Panc1 (cell line): ENCODE measurements around the gene ZNF274. TPM values are rescaled to one million over a fixed set of nuclear protein-coding genes. Genes with fewer than 3 reads are reported as not detected.
A peak's percentile ranks its signal among the peaks of the same experiment; 100 is the strongest.

Experiments used
- ATAC-seq: fragments of 200-7000 bp; cut with Tn5 transposase; 2 replicates; pipeline ENCODE4 v1.9.1; 2020; ENCODE audit warnings: mild to moderate bottlenecking, moderate library complexity
- BruUV-seq: library from RNA; stranded (reverse); fragments of 400-500 nt; replicated peaks from 2 replicates; lab custom pipeline; 2021; lab: Mats Ljungman, UMichigan
- CTCF ChIA-PET: fragments of 300-600 bp; sonication (Branson Sonifier 250); formaldehyde crosslinking; loops from one replicate; lab custom pipeline; 2022; ENCODE audit warnings: antibody characterized with exemption; lab: Charles Lee
- POLR2A ChIA-PET: fragments of 300-600 bp; sonication (Branson Sonifier 250); formaldehyde crosslinking; loops from one replicate; lab custom pipeline; 2022; ENCODE audit warnings: antibody characterized with exemption; lab: Charles Lee
- DNase-seq: peaks from one replicate; pipeline ENCODE4 v3.0.0-alpha.2; 2010; ENCODE audit warnings: low read depth, low spot score
- H3K27ac ChIP-seq: 2 replicates; pipeline ENCODE4 v1.5.1; 2011; ENCODE audit warnings: mild to moderate bottlenecking, low read length, inconsistent platforms
- H3K27me3 ChIP-seq: fragments of 200-500 bp; sonication (Bioruptor generic); 2 replicates; pipeline ENCODE4 v1.6.0; 2014; ENCODE audit warnings: low read length, inconsistent platforms; ENCODE audit not compliant: control insufficient read depth, insufficient read depth
- H3K36me3 ChIP-seq: fragments of 200-500 bp; sonication (Bioruptor generic); 2 replicates; pipeline ENCODE4 v1.5.1; 2014; ENCODE audit warnings: inconsistent platforms, mild to moderate bottlenecking, low read length, moderate library complexity; ENCODE audit not compliant: control insufficient read depth, insufficient read depth
- H3K4me1 ChIP-seq: 2 replicates; pipeline ENCODE4 v1.5.1; 2011; ENCODE audit warnings: inconsistent platforms, mild to moderate bottlenecking, low read length, moderate library complexity; ENCODE audit not compliant: control insufficient read depth, insufficient read depth
- H3K4me3 ChIP-seq, 2 experiments: 2 replicates each; pipeline ENCODE4 v1.5.1; 2011 to 2012; ENCODE audit warnings: low read depth in 2 of 2, low read length in 2 of 2, mild to moderate bottlenecking in 2 of 2, inconsistent platforms in 1 of 2, moderate library complexity in 1 of 2
- H3K9me3 ChIP-seq: fragments of 200-500 bp; sonication (Bioruptor generic); 2 replicates; pipeline ENCODE4 v1.5.1; 2014; ENCODE audit warnings: low read depth, mild to moderate bottlenecking, inconsistent platforms, low read length, moderate library complexity; ENCODE audit not compliant: control insufficient read depth, insufficient read depth
- CTCF ChIP-seq: fragments of 450-650 bp; IDR thresholded peaks from 2 replicates; pipeline ENCODE4 v1.5.1; 2017; ENCODE audit warnings: mild to moderate bottlenecking
- POLR2AphosphoS5 ChIP-seq: IDR thresholded peaks from 2 replicates; pipeline ENCODE4 v1.6.1; 2012; ENCODE audit warnings: mild to moderate bottlenecking, low read depth, low read length, moderate library complexity
- REST ChIP-seq, 2 experiments: IDR thresholded peaks; 2 replicates each; pipeline ENCODE4 v1.6.1; 2011 to 2012; ENCODE audit warnings: low read depth in 2 of 2, control low read depth in 1 of 2, low read length in 1 of 2, mild to moderate bottlenecking in 1 of 2, moderate library complexity in 1 of 2; ENCODE audit not compliant: insufficient read depth in 1 of 2
- SIN3A ChIP-seq: IDR thresholded peaks from 2 replicates; pipeline ENCODE4 v1.6.1; 2012; ENCODE audit warnings: low read depth, mild to moderate bottlenecking, low read length, moderate library complexity, borderline replicate concordance; ENCODE audit not compliant: insufficient read depth
- TCF7L2 ChIP-seq: IDR thresholded peaks from 2 replicates; pipeline ENCODE4 v1.6.1; 2011; ENCODE audit warnings: mild to moderate bottlenecking, low read depth, low read length, inconsistent platforms
- in situ Hi-C: cut with HindIII; loops from 2 replicates; pipeline ENCODE4 v1.10.0; 2016; ENCODE audit warnings: low sequenced_read_pairs, low pct_unique_long_range_greater_than_20kb
- intact Hi-C: fragments of 100-400 bp; cut with micrococcal nuclease; formaldehyde crosslinking; loops from one replicate; pipeline ENCODE4 v1.10.0; 2022; ENCODE audit not compliant: unreplicated experiment
- total RNA-seq: library from RNA; stranded (reverse); gene quantifications from one replicate; pipeline ENCODE4 v1.2.1, GENCODE V29; 2021; ENCODE audit not compliant: unreplicated experiment

Gene ZNF274
- total RNA-seq, 1 experiment from 2014 or later = 13.7 TPM

GRCh38 chr19:58262922-58263296 is 80.0 kb downstream of the ZNF274 start:
- BruUV-seq = TSS peak; percentile 63
- ChIA-PET POLR2A (no interaction called here), CTCF (no interaction called here)
- H3K9me3 ChIP-seq = peaks cover 69% of the 10 kb centered on the region
- H3K4me1 ChIP-seq = no peaks in the 10 kb centered on the region
- no peaks in the 10 kb centered on the region for H3K27me3 ChIP-seq
- DNase-seq (no peak), ATAC-seq (no peak)
- H3K27ac ChIP-seq = no peak overlapping the region
- no peaks in the 10 kb centered on the region for H3K36me3 ChIP-seq
- H3K4me3 ChIP-seq = no peak overlapping the region
- intact Hi-C loops = no loop called here
- in situ Hi-C loops = no loop called here
- TF ChIP-seq SIN3A = no peak
- TF ChIP-seq REST (IDR thresholded peaks at IDR 0.05; ENCODE audit: insufficient read depth in 1 of 2, low read depth in 2 of 2, low read length in 1 of 2) = no peak
- TF ChIP-seq POLR2AphosphoS5 = no peak
- TF ChIP-seq TCF7L2 = no peak
- TF ChIP-seq CTCF = no peak

Other genes starting within 250 kb of the ZNF274 start
- gene ZNF418, start 247.7 kb upstream of the ZNF274 start, total RNA-seq = 5.1 TPM
- gene ZNF256, start 235.4 kb upstream of the ZNF274 start, total RNA-seq = 10.1 TPM
- gene C19orf18, start 208.5 kb upstream of the ZNF274 start, total RNA-seq = 0.98 TPM
- 16.1 TPM for gene ZNF606, start 180.2 kb upstream of the ZNF274 start, total RNA-seq
- not detected for gene ZSCAN1, start 149.0 kb upstream of the ZNF274 start, total RNA-seq
- not detected for gene ZNF135, start 123.8 kb upstream of the ZNF274 start, total RNA-seq
- not detected for gene ZSCAN18, start 84.8 kb upstream of the ZNF274 start, total RNA-seq
- 12.2 TPM for gene ZNF329, start 32.3 kb upstream of the ZNF274 start, total RNA-seq
- gene ZNF544, start 45.9 kb downstream of the ZNF274 start, total RNA-seq = 48.5 TPM
- 12.6 TPM for gene ZNF8, start 95.9 kb downstream of the ZNF274 start, total RNA-seq
- 84.0 TPM for gene ERVK3-1, start 122.3 kb downstream of the ZNF274 start, total RNA-seq
- 6.6 TPM for gene ZSCAN22, start 143.9 kb downstream of the ZNF274 start, total RNA-seq
- gene A1BG, start 170.4 kb downstream of the ZNF274 start, total RNA-seq = 47.4 TPM
- 1.9 TPM for gene ZNF497, start 179.7 kb downstream of the ZNF274 start, total RNA-seq
- gene ZNF837, start 198.0 kb downstream of the ZNF274 start, total RNA-seq = 1.6 TPM
- 1,487 TPM for gene RPS5, start 204.2 kb downstream of the ZNF274 start, total RNA-seq
- 1.6 TPM for gene RNF225, start 212.6 kb downstream of the ZNF274 start, total RNA-seq
- gene ZNF584, start 225.6 kb downstream of the ZNF274 start, total RNA-seq = 29.0 TPM